ENCODE data around the gene MAML3.

Gene MAML3

GRCh38 chr4:139797287-139797686 is 356.7 kb downstream of the MAML3 start:
- DNase-seq, result no peak

- DNase-seq, result no peak
Observed at GRCh38 chr4:139795527-139796314, 358.3 kb downstream of the MAML3 start.

GRCh38 chr4:139794158-139794954 is 359.6 kb downstream of the MAML3 start:
- no peak for DNase-seq

DNA sequence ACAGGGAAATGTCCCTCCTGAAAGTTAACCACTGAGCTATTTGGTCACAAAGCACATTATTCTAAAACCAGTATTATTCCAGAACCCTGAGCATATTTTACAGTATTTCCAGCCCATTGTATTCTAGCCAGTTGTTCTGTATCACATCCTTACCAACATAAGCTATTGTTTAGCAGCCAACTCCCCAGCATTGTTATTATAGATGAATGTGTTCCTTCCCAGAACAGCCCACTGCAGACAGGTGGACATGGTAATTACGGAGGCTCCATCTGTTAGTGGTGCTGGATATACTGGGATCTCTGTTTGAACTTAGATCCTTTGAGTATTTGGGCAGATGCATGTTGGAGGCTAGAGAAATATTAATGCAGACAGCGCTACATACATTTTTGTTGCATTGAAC is 362.3 kb downstream of the MAML3 start:
- no peak for DNase-seq

DNA sequence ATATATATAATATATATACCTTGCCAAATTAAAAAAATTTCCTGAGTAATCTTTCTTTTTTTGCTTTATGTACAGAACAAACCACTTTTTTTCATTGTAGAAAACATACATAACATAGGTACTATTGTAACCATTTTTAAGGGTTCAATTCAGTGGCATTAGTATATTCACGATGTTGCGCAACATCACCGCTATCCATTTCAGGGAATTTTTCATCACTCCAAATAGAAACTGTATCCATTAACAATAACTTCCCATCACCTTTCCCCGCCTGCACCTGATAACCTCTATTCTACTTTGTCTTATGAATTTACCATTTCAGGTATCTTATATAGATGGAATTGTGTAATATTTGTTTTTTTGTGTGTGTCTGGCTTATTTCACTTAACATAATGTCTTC is 363.7 kb downstream of the MAML3 start:
- DNase-seq, result no peak

DNA sequence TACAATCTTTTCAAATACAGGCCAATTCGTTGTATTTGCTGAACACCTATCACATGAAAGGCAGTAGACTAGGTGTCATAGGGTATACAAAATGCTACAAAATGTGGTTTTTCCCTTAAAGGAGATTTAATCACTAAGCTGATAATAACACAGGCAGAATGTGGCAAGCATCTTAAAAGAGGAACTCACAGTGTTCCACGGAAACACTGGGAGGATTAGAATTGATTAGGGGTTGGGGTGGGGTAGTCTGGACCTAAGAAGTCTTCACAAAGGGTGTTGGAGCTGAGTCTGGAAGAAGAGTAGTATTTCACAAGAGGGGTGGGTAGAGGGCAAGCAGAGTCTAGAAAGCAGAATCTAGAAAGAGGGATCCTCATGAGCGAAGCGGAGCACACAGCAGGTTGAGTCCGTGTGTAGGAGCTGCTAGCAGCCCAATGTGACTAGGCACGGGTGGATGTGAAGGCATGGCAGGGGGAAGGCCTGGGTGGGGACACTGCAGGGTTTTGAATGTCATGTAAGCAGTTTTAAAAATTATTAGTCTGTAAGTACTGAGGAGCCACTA is 364.8 kb downstream of the MAML3 start:
- no peak for DNase-seq

DNA sequence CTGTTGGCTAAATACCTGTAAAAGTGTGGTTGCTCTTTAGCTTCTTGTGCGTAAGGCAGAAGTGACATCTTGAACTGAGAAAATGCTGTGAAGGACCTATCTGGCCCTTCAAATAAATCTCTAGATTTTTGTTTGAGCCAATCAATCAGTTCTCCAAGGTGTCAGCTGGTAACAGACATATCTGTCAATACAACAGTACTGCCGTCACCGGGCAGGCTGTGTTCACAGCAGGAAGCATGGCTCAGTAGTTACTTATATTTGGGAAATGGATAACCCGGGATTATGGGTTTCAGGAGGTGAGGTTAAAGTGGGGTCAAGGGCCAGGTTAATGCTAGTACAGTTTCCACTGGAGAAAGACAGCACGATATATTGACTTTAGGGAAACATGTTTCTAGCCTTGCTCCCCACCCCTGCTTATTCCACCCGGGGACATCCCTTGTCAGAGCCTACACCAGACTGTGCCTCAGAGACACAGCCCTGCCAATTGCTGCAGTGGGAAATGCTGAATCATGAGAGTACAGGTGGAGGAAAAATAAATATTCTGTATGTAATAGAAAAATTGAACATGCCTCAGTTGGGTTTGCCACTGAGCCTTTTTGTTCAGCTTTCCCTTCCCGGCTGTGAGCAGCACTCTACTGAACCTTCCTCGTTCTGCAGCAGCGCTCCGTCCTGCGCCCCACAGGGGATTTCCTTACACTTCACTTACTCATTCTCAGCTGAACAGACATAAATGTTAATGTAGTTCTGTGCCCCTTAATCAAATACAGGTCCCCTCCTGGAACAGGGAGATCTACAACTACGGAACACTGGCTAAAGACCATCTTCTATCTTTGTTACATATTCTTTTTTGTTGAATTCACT is 367.3 kb downstream of the MAML3 start:
- no peak for DNase-seq

DNA sequence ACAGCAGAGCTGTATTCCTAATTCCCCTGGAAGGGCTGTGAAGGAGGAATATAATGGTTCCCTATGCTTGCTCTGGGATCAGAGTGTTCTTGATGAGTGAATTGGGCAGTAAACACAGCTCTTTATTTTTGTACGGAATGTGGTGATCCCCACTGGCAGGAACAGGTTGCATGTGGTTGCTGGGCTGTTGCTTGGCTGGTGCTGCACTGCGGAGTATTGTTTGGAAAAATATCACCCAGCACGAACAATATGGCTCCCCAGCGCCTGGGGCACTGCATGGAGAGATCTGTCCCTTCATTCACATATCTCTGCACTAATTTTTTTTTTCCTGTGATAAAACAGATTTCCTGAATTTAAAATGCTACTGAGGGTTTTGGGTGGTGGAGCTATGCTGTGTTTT is 368.6 kb downstream of the MAML3 start:
- no peak for DNase-seq

DNA sequence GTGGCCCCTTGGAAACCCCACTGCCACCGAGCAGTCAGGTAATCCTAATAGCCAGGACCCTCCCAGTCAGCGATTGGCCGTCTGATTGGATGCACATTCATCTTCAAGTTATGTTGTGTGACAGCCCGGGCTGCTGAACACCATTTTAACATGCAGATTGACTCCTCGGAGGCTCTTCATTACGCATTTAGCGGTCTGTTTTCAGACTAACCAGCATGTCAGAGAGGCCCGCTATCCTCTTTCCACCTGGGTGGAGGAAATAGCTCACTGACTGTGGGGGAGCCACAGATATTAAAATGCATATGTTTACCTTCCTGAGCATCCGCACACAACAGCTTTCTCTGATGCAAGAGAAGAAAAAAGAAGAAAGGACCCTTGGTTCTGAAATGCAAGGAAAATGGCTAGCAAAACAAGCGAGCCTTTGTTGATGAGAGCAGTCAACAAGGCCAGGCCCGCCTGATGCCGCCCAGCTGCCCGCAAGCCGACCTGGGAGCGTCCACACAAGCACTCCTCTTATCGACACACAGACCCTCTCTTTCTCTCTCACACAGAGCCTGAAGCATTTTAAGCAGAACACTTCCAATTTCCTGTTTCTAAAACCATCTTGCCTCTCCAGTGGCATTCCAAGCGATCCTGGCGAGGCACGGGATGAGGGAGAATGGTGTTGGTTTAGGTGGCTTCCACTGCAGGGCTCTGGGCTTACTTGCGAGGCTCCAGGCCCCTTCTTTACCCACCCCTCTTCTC is 370.1 kb downstream of the MAML3 start:
- DNase-seq, result no peak

DNA sequence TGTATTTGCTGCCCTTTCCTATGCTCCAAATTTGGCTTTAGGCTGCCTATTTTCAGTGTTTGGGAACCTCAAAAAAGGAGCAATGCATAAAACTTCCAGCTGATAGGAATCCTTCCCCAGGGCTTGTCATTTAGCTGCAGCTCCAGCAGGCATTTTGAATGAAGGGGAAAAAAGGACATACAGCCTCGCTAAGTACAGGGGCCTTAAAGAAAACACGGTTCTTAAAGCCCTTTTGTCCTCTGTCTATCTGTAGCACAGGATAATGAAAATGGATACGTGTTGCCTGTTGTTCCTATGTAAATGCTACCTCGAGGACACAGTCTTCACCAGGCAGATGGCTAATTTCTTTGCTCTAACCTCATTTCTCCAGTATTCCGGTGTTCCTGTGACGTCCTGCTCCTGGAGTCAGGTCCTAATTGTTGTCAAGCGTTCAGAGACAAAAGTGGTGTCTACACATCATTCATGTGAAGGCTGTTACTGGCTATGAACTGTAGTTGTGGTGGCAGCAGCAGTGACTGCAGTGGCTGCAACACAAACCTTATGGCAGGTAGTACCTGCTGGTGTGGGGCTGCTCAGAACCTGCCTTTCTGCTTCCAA is 371.0 kb downstream of the MAML3 start:
- DNase-seq, result no peak

- no peak for DNase-seq
Observed at GRCh38 chr4:139781066-139781465, 372.9 kb downstream of the MAML3 start.

DNA sequence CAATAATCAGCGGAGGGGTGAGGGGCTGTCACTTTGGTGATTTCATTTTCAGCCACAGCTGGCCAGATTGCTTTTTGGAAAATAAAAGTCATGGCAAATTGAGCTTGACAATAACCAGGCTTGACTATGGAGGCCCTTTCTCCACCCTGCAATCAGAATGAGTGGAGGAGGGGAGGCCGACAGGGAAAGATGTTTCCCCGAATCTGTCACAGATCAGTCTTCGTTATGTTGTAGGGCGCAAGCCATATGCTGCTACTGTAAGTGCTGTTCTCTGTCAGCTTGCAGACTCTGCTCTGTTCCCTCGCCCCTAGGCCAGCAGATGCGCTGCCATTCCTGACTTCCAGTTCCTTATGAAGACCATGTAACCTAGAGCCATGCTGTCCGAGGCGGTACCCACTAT is 374.3 kb downstream of the MAML3 start:
- DNase-seq, result no peak

- no peak for DNase-seq
Observed at GRCh38 chr4:139777757-139778156, 376.2 kb downstream of the MAML3 start.

DNA sequence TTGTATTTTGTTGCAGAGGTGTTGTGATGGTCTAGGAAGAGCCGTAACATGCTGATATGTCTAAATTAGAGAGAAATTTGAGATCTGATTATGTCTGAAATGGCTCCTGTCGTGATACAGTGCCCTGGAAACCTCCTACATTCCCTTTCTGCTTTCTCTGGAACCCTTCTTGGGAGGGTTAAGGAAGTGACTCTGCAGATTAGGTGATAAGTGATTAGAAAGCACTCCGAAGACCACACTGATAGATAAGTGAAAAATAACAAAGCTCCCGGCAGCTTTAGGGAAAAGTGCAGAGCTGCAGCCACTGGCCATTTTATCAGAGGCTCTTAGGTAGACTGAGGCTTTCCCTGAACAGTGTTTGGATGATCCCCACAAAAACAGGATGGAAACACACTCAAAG is 377.7 kb downstream of the MAML3 start:
- DNase-seq, result no peak

- DNase-seq, result no peak
Observed at GRCh38 chr4:139774759-139775487, 379.1 kb downstream of the MAML3 start.

GRCh38 chr4:139773560-139774318 is 380.2 kb downstream of the MAML3 start:
- no peak for DNase-seq

DNA sequence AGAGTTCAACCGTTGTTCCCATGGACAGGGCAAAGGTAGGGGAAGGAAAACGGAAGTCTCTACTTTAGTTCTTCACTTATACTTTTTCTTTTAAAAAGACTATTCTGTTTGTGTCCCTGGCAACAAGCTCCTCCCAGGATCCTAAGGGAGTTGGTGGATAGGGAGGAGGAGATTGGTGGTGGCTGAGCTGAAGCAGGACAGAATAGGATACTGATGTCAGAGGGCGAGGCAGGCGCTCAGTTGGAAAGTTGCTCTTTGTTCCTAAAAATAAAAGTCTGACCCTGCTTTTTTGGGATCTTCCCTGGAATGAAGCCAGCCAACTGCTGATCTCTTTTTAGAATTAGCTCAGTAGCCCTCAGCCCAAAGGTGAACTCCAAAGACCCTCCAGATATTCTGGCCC is 383.6 kb downstream of the MAML3 start:
- no peak for DNase-seq

GRCh38 chr4:139769364-139769763 is 384.6 kb downstream of the MAML3 start:
- DNase-seq, result no peak

GRCh38 chr4:139768896-139769295 is 385.1 kb downstream of the MAML3 start:
- no peak for DNase-seq

DNA sequence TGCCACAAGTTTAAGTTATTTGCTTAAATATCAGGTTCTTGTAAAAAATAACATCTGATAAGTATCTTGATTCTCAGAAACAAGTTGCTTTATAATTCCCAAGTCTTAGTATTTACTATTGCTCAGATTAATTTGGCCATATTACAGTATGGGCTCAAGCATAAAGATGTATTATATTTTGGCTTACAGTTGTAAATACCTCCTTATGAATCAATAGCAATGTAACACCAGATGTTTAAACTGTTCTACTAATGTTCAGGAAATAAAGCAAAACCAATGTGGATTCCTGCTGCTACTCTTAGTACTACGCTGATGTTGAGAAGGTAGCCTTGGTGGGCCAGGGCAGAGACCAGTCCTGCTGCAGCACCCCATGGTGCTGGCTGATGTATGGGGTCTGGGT is 385.6 kb downstream of the MAML3 start:
- DNase-seq, result no peak

Data from NCI-H1436 treated with DMSO at 0.1 percent for 48 hours (cell line).